Neural cell (in vitro differentiated cells): ENCODE results near the gene WDR7.

Experiments used
- CTCF ChIP-seq: fragments of 450-650 bp; IDR thresholded peaks from 2 replicates; pipeline ENCODE4 v1.5.1; 2014; ENCODE audit warnings: antibody characterized with exemption, mild to moderate bottlenecking, moderate library complexity; ENCODE audit not compliant: poor library complexity, severe bottlenecking
- EP300 ChIP-seq: fragments of 450-650 bp; conservative IDR thresholded peaks from 2 replicates; pipeline ENCODE4 v1.6.1; 2014; ENCODE audit warnings: antibody characterized with exemption, mild to moderate bottlenecking, moderate library complexity; ENCODE audit not compliant: poor library complexity, severe bottlenecking
- EZH2 ChIP-seq: fragments of 200-600, 300-800 bp; shearing (Covaris generic), sonication (generic); IDR thresholded peaks from 2 replicates; pipeline ENCODE4 v1.6.1; 2014; ENCODE audit warnings: antibody characterized with exemption, low read length, borderline replicate concordance, mild to moderate bottlenecking; ENCODE audit not compliant: insufficient read depth, poor library complexity, severe bottlenecking
- POLR2AphosphoS5 ChIP-seq: IDR thresholded peaks from 2 replicates; pipeline ENCODE4 v1.6.1; 2012
- RAD21 ChIP-seq: fragments of 450-650 bp; conservative IDR thresholded peaks from 2 replicates; pipeline ENCODE4 v1.6.1; 2014; ENCODE audit warnings: antibody characterized with exemption, mild to moderate bottlenecking, moderate library complexity
- REST ChIP-seq: IDR thresholded peaks from 2 replicates; pipeline ENCODE4 v1.6.1; 2012; ENCODE audit warnings: borderline replicate concordance
- TAF1 ChIP-seq: IDR thresholded peaks from 2 replicates; pipeline ENCODE4 v1.6.1; 2012; ENCODE audit warnings: low read depth

- TF ChIP-seq RAD21 (no peak), CTCF (no peak), TAF1 (no peak), REST (no peak), POLR2AphosphoS5 (no peak), EZH2 (no peak), EP300 (no peak)
These were observed 573 bp downstream of the WDR7 start for GRCh38 chr18:56651771-56652092.
